Vagina (tissue), 2 donors: ENCODE results near the gene CRIP2. TPM values are rescaled to one million over a fixed set of nuclear protein-coding genes. Genes with fewer than 3 reads are reported as not detected.

Experiments used
- DNase-seq, 2 donors: peaks; one replicate each; pipeline ENCODE4 v3.0.0-alpha.2; 2017; ENCODE audit errors: extremely low spot score in 2 of 2
- H3K27ac ChIP-seq: fragments of 200-600 bp; sonication (generic); one replicate; pipeline ENCODE4 v1.5.1; 2019
- H3K27me3 ChIP-seq: fragments of 200-600 bp; sonication (generic); one replicate; pipeline ENCODE4 v1.5.1; 2019
- H3K36me3 ChIP-seq, 2 donors: fragments of 200-600 bp; sonication (generic); one replicate each; pipeline ENCODE4 v1.5.1; 2017 to 2019
- H3K4me1 ChIP-seq: fragments of 200-600 bp; sonication (generic); one replicate; pipeline ENCODE4 v1.5.1; 2019
- H3K4me3 ChIP-seq, 2 donors: fragments of 200-600 bp; sonication (generic); 1 replicate in 1 of 2; 2 replicates in 1 of 2; pipeline ENCODE4 v1.5.1; 2016 to 2019
- H3K9me3 ChIP-seq: fragments of 200-600 bp; sonication (generic); one replicate; pipeline ENCODE4 v1.5.1; 2019
- POLR2A ChIP-seq, 2 donors: fragments of 450-650 bp; IDR thresholded peaks; one replicate each; pipeline ENCODE4 v1.6.1; 2017; ENCODE audit warnings: antibody characterized with exemption in 2 of 2, mild to moderate bottlenecking in 2 of 2, moderate library complexity in 2 of 2
- POLR2AphosphoS5 ChIP-seq, 2 donors: sonication (generic); formaldehyde crosslinking; IDR thresholded peaks; one replicate each; pipeline ENCODE4 v1.9.0; 2017; ENCODE audit warnings: antibody characterized with exemption in 2 of 2, mild to moderate bottlenecking in 2 of 2, low read depth in 1 of 2; ENCODE audit not compliant: insufficient read depth in 1 of 2
- intact Hi-C: fragments of 100-400 bp; cut with DNase I; formaldehyde crosslinking; loops from one replicate; pipeline ENCODE4 v1.15.1; 2023
- total RNA-seq: library from RNA; depleted of rRNA; stranded (reverse); fragments of >200 nt; gene quantifications from one replicate; pipeline ENCODE4 v1.2.3, GENCODE V29; 2016
- TF ChIP-seq, protein P1 (sequence below), 3 experiments: fragments of 450-650 bp in 2 of 3; fragments of 200-600 bp in 1 of 3; sonication (generic) in 1 of 3; IDR thresholded peaks; one replicate each; pipeline ENCODE4 v1.5.1; 2017 to 2019; ENCODE audit warnings: antibody characterized with exemption in 3 of 3, mild to moderate bottlenecking in 2 of 3, moderate library complexity in 2 of 3

Gene CRIP2
- total RNA-seq, 1 donor from 2014 or later: 126 TPM

DNA sequence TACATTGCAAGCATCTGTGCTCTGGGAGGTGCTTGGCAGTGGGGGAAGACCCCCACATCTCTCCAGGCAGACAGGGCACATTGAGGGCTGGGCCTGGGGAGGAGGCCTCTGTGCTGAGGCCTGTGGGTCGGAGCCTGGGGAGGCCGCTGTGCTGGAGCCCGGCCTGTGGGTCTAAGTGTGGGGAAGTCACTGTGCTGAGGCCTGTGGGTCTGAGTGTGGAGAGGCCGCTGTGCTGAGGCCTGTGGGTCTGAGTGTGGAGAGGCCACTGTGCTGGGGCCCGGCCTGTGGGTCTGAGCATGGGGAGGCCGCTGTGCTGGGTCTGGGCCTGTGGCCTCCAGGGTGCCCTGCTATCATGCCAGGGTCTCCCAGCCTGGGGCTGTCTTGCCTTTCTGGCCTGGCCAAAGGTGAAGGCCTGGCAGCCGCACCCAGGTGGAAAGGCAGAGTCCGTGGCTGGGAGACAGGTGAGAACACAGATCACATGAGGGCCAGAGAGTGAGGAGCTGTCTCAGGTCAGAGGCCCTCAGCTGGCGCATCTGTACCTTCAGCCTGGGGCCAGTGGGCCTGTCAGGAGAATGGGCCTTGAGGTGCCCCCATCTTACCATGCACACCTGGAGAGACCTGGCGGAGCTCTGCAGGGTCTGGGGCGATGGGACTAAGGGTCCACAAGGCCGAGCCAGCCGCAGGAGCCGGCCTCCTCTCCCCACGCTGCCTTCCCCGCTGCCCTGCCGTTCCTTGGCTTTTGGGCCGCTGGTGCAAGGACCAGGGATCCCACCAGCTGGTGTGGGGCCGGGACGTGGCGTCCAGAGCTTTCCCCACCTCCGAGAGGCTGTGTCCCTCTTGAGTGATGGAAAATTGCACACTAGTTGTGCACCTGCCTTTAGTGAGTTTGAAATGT lies 18.6 kb upstream of the CRIP2 start:
- Histone ChIP-seq H3K36me3 (peaks cover 0 to 48% of the 10 kb centered on the region in 2 donors), H3K27me3 (no peaks in the 10 kb centered on the region)

DNA sequence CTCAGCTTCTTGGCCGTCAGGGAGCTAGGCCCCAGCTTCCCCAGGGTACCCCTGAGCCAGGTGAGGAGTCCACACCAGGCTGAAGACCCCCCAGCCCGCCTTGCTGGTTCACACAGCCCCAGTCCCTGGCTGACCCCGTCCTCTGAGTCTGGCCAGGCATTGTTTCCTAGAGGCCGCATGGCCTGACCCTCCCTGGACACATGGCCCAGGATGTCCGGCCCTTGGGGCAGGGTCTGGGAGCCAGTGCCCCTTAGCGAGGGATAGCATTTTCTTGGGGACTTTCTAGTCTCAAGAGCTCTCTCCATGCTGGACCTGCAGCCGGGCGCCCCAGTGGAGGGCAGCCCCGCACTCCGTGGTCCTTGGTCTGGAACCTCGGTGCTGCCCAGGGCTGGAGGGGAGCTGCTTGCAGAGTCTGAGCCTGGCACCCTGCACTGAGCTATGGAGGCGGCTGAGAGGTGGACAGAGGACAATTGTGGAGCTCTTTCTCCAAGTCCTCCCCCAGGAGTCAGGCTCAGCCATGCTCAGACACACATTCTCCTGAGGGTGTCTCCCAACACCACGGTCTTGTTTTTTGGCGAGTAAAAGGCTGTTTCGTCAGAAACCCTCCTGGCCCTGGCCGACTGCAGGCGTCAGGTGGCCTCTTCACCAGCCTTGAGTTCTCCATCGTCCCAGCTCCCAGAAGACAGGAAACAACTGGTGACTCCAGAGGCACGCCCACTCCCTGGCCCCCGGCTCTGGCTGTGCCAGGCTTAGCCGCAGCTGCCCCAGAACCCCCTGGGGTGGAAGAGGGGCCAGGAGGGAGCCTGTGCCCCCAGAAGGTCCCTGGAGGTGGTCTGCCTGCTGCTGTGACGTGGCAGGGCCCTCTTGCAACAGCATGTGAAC lies 17.6 kb upstream of the CRIP2 start:
- H3K27ac ChIP-seq: no peak overlapping the region
- no peak overlapping the region for H3K4me3 ChIP-seq
- H3K27me3 ChIP-seq: no peaks in the 10 kb centered on the region
- H3K36me3 ChIP-seq: peaks cover 0 to 47% of the 10 kb centered on the region in 2 donors
- no peaks in the 10 kb centered on the region for H3K4me1 ChIP-seq
- TF ChIP-seq POLR2AphosphoS5 (IDR thresholded peaks at IDR 0.05; ENCODE audit: insufficient read depth in 1 of 2, low read depth in 1 of 2) (no peak), POLR2A (IDR thresholded peaks at IDR 0.05) (no peak)
- TF ChIP-seq, protein P1, sequence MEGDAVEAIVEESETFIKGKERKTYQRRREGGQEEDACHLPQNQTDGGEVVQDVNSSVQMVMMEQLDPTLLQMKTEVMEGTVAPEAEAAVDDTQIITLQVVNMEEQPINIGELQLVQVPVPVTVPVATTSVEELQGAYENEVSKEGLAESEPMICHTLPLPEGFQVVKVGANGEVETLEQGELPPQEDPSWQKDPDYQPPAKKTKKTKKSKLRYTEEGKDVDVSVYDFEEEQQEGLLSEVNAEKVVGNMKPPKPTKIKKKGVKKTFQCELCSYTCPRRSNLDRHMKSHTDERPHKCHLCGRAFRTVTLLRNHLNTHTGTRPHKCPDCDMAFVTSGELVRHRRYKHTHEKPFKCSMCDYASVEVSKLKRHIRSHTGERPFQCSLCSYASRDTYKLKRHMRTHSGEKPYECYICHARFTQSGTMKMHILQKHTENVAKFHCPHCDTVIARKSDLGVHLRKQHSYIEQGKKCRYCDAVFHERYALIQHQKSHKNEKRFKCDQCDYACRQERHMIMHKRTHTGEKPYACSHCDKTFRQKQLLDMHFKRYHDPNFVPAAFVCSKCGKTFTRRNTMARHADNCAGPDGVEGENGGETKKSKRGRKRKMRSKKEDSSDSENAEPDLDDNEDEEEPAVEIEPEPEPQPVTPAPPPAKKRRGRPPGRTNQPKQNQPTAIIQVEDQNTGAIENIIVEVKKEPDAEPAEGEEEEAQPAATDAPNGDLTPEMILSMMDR (IDR thresholded peaks at IDR 0.05): no peak
- intact Hi-C loops: no loop called here
- no peaks in the 10 kb centered on the region for H3K9me3 ChIP-seq
- no peak for DNase-seq

More for the DNA sequence above, 18.6 kb upstream of the CRIP2 start:
- intact Hi-C loops: no loop called here
- no peaks in the 10 kb centered on the region for H3K4me1 ChIP-seq
- no peak for DNase-seq
- no peak for TF ChIP-seq POLR2A (IDR thresholded peaks at IDR 0.05)
- TF ChIP-seq, protein P1 (IDR thresholded peaks at IDR 0.05): no peak
- no peak for TF ChIP-seq POLR2AphosphoS5 (IDR thresholded peaks at IDR 0.05; ENCODE audit: insufficient read depth in 1 of 2, low read depth in 1 of 2)
- no peaks in the 10 kb centered on the region for H3K9me3 ChIP-seq
- no peak overlapping the region for H3K27ac ChIP-seq
- H3K4me3 ChIP-seq: no peak overlapping the region

DNA sequence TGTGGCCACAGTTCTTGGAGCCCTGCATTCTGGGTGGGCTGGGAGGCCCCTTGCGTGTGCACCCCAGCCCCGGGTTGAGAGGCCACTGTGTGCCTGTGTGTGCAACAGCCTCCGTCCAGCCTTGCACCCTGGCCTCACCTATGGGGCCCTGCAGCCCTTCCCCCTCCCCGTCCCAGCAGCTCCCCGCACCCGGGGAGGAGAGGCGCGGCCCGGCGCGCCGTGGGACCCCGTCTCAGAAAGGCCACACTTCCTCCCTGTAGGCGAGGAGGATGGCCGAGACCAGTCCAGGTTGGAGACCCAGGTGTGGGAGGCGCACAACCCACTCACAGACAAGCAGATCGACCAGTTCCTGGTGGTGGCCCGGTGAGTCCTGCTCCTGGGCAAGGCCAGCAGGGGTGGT lies 16.6 kb upstream of the CRIP2 start:
- peaks cover 0 to 43% of the 10 kb centered on the region in 2 donors for H3K36me3 ChIP-seq
- no peak overlapping the region for H3K4me3 ChIP-seq
- no peak overlapping the region for H3K27ac ChIP-seq
- no peaks in the 10 kb centered on the region for H3K4me1 ChIP-seq
- TF ChIP-seq POLR2A (IDR thresholded peaks at IDR 0.05): no peak
- H3K9me3 ChIP-seq: no peaks in the 10 kb centered on the region
- no peak for DNase-seq
- intact Hi-C loops: no loop called here
- no peaks in the 10 kb centered on the region for H3K27me3 ChIP-seq

DNA sequence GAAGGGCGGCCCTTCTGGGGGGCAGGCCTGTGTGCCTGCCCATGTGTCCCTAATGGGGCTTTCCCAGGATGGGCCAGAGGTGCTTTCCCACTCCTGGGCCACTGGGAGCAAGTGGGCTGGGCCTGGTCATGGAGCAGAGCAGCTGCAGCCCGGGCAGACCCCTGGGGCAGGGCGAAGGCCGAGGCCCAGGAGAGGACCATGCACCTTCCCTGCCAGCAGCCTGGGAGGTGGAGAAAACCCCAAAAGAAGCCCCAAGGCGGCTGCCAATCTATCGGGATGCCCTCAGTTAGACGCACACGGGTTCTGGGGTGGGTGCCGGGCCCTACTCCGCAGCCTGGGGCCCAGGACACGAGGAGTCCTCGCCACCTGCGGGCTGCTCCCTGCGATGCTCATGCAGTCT lies 16.1 kb upstream of the CRIP2 start:
- no peak for DNase-seq
- no peak overlapping the region for H3K27ac ChIP-seq
- H3K36me3 ChIP-seq: peaks cover 0 to 49% of the 10 kb centered on the region in 2 donors
- H3K27me3 ChIP-seq: no peaks in the 10 kb centered on the region
- TF ChIP-seq POLR2A (IDR thresholded peaks at IDR 0.05) (no peak), POLR2AphosphoS5 (IDR thresholded peaks at IDR 0.05; ENCODE audit: insufficient read depth in 1 of 2, low read depth in 1 of 2) (no peak)
- TF ChIP-seq, protein P1 (IDR thresholded peaks at IDR 0.05): no peak
- H3K4me1 ChIP-seq: no peaks in the 10 kb centered on the region
- H3K4me3 ChIP-seq: no peak overlapping the region
- no peaks in the 10 kb centered on the region for H3K9me3 ChIP-seq
- intact Hi-C loops: no loop called here

DNA sequence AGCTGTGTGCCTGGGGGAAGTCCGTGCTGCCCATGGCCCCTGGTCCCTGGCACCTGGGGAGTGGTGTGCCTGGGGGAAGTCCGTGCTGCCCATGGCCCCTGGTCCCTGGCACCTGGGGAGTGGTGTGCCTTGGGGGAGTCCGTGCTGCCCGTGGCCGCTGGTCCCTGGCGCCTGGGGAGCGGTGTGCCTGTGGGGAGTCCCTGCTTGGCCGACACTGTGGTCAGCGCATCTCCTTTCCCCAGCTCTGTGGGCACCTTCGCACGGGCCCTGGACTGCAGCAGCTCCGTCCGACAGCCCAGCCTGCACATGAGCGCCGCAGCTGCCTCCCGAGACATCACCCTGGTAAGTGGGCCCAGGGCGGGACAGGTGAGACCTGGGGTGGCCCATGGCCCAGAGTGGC lies 14.5 kb upstream of the CRIP2 start:
- Histone ChIP-seq H3K27ac (no peak overlapping the region), H3K4me1 (peaks cover 1% of the 10 kb centered on the region), H3K9me3 (no peaks in the 10 kb centered on the region), H3K27me3 (no peaks in the 10 kb centered on the region), H3K36me3 (peaks cover 0 to 50% of the 10 kb centered on the region in 2 donors), H3K4me3 (no peak overlapping the region)
- intact Hi-C loops: no loop called here
- TF ChIP-seq POLR2AphosphoS5 (IDR thresholded peaks at IDR 0.05; ENCODE audit: insufficient read depth in 1 of 2, low read depth in 1 of 2): no peak
- TF ChIP-seq, protein P1 (IDR thresholded peaks at IDR 0.05): no peak
- no peak for TF ChIP-seq POLR2A (IDR thresholded peaks at IDR 0.05)
- no peak for DNase-seq
